Non-pigmented ciliary epithelial cell (primary cell): Measurements from ENCODE around the gene DCLK1.

ENCODE experiments used
- DNase-seq: peaks from one replicate; pipeline ENCODE4 v3.0.0-alpha.2; 2010; ENCODE audit warnings: low read depth

The DCLK1 gene

GRCh38 chr13:36033035-36033434, 98.1 kb downstream of the DCLK1 start:
- no peak for DNase-seq

- no peak for DNase-seq
Measured at GRCh38 chr13:36031490-36031889, 99.7 kb downstream of the DCLK1 start.

DNA sequence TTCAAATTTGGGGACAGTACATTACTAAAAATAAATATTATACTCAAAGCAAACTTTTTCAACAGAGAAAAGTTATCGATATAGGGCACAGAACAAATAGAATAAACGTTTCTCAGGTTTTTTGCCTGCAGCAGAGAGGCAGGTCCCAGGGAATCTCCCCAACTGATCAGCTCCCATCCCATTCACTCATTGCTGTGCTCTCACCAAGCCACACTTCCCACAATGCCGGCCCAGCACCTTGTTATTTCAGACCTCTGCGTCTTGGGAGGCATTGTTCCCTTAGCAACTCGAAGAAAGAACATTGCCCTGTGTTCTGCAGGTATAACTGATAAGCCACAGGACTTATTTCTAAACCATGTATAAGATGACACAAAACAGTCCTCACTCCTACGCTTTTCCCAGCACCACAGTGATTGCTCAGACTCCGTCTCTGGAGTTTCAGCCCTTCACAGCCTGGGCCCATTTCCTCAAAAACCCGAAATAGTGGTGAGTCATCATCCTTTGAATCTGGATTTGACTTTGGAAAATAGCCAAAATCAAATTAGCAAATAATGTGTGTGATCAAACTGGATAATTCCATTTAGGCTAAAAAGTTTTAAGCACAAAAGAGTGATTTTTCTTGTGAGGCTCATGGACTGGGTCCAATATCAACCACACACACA, 100.4 kb downstream of the DCLK1 start:
- DNase-seq, result peak; percentile 90

DNA sequence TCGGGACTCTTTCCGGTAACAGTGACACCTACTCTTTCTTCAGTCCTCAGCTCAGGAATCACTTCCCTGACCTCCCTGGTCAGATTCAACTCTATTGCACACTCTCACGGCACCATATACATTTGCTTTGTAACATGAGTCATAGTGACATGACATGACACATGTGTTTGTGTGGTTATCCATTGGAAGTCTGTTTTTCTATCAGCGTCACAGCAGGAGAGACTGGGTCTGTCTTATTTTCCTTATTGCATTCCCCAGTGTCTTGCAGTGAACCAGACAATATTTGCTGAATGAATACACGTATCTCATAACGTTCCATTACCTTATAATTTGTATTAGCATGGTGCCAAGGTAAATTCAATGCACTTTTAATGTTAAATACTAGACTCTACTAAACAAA, 102.0 kb downstream of the DCLK1 start:
- DNase-seq, result peak; percentile 68

DNA sequence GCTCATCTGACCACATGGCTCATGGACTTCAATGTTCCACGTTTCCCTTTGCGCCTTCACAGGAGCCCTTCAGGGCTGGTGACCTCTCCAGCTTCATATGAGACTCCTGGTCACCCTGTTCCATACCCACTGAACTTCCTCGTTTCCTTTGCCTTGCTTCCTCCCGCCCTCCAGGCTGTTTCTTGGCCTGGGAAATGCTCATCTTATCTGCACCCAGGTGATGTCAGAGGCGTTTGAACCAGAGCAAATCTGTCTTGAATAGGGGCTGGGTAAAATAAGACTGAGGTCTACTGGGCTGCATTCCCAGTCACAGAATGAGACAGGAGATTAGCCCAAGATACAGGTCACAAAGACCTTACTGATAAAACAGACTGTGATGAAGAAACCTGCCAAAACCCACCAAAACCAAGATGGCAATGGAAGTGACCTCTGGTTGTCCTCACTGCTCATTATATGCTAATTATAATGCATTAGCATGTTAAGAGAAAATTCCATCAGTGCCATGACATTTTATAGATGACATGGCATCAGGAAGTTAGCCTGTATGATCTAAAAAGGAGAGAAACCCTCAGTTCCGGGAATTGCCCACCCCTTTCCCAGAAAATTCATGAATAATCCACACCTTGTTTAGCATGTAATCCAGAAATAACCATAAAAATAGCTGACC, 102.7 kb downstream of the DCLK1 start:
- no peak for DNase-seq

- no peak for DNase-seq
Measured at GRCh38 chr13:36026531-36026930, 104.7 kb downstream of the DCLK1 start.

GRCh38 chr13:36014763-36015162, 116.4 kb downstream of the DCLK1 start:
- DNase-seq, result no peak

DNA sequence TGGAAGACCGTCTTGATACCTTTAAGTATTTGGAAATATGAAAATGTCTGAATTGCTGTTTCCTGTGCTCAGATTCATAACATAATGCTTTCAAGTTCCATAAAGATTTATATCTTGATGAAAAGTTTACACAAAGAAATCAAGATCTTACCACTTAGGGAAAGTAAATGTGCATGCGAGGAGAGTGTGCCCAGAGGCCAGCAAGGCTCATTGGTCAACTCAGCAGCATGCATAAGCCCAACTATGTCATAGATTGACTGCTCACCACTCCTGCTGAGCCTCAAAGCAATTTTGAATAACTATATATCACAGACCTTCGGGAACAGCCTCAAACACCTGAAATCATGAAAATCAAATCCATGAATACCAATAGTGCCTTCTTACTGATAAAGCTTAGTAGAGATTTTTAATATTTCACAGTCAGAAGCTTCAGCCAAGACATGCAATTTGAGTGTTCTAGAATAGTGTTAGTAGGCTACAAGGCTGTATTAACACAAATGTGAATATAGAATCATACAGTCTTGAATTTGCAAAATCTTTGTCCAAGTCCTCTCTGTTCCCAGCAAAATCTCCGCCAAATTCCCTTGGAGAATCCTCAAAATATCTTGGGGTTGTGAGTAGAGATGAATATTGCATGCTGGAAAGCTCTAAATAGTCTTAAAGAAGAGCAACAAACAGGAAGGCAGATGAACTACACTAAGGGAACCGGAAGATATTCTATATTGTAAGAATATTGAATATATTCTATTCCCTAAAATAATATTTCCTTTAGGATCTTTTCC, 124.1 kb downstream of the DCLK1 start:
- DNase-seq, result no peak

GRCh38 chr13:36006347-36006746, 124.8 kb downstream of the DCLK1 start:
- no peak for DNase-seq

GRCh38 chr13:36001561-36001960, 129.6 kb downstream of the DCLK1 start:
- DNase-seq, result no peak

DNA sequence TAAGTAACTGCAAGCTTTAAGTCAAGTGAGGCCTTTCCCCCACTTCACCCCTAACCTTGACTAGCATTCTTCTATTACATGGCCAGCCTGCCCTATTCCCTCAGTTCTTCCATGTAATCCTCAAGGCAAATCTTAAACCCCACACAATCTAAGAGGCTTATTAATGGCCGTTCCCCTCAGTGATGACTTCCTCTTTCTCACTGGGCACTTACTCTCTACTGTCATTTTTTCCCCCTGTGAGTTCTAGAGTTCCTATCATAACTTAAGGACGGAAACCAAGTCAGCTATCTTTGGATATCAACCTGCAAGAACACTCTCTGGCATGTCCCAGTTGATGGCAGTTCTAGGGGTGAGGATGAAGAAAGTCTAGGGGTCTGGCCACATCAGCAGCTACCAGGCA, 131.2 kb downstream of the DCLK1 start:
- no peak for DNase-seq

DNA sequence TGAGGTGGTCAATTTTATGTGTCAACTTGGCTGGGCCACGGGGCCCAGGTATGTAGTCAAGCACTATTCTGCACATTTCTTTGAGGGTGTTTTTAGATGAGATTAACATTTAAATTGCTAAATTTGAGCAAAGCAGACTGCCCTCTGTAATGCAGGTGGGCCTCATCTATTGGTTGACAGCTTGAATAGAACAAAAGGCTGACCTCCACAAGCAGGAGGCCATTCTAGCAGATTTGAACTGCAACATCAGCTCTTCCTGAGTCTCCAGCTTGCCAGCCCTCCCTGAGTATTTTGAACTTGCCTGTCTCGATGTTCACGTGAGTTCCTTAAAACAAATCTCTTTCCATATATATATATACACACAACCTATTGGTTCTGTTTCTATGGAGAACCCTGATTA, 134.8 kb downstream of the DCLK1 start:
- DNase-seq, result no peak

DNA sequence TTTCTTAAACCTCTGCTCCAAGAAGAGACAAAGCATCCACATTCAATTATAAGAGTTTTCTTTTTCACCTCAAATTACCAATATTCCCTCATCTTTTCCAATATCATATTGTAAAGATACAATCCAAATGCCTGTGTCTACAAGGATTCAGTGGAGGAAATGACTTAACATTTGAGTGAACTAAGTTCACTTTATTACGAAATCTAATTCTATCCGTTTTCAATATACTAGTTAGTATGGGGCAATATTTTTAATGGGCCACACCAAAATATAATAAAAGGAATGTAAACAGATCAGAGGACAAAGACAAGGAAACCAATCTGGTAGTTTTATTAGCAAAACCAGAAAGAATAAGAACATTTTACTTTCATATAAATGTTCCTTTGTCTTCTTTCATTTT, 136.0 kb downstream of the DCLK1 start:
- no peak for DNase-seq

DNA sequence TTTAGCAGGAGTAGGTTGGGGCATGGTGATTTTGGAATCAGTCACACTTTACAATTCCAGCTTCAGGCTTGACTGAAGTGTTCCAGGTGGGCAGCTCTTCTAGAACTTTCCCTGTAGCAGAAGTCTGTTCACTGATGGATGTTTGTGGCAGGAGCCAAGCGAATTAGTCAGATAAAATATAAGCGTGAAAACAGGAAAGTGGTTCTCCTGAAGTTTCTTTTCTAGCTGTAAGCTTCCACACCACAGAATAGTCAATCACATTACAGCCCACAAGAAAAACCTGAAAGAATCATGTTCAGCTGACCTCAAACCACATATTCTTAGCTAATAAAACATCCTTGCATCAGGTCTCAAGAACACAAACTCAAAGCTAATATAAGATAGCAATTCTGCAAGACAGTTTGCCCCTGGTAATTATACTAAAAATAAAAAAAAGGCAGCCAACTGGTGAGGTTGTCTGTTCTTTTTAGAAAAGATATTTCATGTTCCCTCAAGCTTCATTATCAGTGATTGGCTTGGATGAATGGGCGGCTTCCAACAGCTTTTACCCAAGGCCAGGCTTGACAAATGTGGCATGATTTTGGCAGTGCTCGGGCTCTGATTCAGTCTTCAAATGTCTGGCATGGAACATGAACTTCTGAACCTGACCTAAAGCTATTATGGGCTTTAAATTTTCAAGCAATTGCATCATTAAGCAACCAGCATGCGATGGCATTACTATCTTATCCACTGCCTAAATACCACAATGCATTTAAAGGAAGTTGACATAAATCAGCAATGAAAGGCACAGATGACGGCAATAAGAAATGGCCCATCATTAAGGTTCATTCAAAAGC, 136.8 kb downstream of the DCLK1 start:
- peak; percentile 71 for DNase-seq

- DNase-seq, result no peak
Measured at GRCh38 chr13:35993686-35994085, 137.5 kb downstream of the DCLK1 start.

- no peak for DNase-seq
Measured at GRCh38 chr13:35992964-35993363, 138.2 kb downstream of the DCLK1 start.

- DNase-seq, result no peak
Measured at GRCh38 chr13:35990196-35990595, 141.0 kb downstream of the DCLK1 start.

- DNase-seq, result no peak
Measured at GRCh38 chr13:35988648-35989081, 142.5 kb downstream of the DCLK1 start.

GRCh38 chr13:35987572-35988513, 143.3 kb downstream of the DCLK1 start:
- no peak for DNase-seq

DNA sequence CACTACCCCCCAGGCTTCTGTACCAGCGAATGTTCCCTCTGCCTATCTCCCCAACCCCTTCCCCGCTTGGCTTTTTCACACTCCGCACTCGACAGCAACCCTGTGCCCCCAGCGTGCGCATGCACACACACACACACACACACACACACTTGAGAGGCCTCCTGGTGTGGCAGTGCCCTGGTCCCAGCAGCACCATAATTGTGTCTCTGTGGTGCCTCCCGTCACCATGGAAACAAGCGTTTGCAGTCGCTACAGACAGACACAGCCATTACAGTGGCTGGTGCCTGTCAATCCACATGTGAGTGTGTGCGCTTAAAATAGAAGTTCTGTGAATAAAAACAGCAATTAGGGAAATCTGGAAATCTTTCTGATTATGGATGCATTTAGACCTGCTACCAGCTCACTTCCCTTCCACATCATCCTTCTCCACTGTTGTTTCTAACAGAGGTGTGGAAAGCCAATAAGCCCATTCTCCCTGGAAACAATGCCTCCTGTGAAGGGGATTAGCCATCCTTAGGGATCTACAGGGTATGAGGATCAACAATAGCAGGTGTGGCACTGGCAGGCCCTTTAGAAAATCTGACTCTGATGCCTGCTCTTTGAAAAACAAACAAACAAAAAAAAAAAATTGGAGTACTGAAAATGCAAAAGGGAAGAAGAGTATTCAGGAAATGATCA, 146.3 kb downstream of the DCLK1 start:
- no peak for DNase-seq

GRCh38 chr13:35984287-35984686, 146.9 kb downstream of the DCLK1 start:
- no peak for DNase-seq
